GM18909 (cell line): ENCODE measurements around the gene MAD1L1.

ENCODE experiments used
- ATAC-seq: cut with Tn5 transposase; IDR thresholded peaks from one replicate; pipeline ENCODE4 v1.9.1; 2021; ENCODE audit warnings: mild to moderate bottlenecking; ENCODE audit not compliant: unreplicated experiment, poor library complexity

The MAD1L1 gene

GRCh38 chr7:2244404-2244995 lies 11.8 kb upstream of the MAD1L1 start:
- no peak for ATAC-seq

DNA sequence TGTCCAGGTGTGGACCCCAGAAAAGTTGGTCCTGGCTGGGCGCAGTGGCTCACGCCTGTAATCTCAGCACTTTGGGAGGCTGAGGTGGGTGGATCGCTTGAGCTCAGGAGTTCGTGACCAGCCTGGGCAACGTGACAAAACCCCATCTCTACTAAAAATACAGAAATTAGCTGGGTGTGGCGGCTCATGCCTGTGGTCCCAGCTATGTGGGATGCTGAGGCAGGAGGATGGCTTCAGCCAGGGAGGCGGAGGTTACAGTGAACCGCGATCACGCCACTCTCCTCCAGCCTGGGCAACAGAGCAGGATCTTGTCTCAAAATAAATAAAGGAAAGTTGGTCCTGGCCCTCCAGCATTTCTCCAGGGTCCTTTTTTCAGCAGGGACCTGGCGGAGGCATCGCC lies 10.7 kb upstream of the MAD1L1 start:
- ATAC-seq: no peak

DNA sequence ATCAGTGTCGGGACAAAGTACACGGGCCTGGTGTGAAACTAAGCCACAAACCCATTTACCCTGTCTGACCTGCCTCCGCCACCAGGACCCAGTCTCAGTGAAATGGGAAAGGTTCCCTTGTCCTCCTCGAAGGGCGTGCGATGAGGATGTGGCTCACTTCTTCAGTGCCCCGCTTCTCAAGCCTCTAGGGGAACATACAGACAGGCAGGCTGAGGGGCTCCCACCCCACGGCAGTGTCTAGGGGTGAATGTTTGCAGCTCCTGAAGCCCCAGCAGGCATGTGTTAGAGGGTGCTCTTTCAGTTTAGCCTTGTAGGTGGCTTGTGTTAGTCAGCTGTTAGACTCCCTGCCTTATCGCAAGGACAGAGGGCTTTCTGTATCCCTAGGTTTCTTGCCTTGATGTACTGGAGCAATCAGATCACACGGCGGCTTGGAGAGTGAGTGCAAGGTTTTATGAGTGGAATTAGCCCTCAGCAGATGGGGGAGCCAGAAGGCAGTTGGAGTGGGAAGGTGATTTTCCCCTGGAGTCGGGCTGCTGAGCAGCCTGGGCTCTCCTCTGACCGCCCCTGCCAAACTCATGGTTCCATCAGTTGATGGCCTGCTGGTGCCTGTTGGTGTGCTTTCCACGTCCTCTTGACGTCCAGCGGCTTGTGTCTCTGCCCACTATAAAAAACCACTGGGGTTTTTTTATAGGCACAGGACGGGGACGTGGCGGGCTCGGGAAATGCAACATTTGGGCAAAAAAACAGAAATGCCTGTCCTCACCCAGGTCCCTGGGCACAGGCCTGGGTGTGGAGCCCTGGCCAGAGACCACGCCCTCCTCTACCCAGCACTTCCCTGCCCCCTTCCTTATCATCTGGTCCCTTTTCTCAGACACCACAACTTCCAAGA lies 10.0 kb upstream of the MAD1L1 start:
- ATAC-seq: no peak

- ATAC-seq: peak; percentile 65
Measured at GRCh38 chr7:2241580-2242540, 9.1 kb upstream of the MAD1L1 start, which contains the start of the genes MRM2 and NUDT1. TSS of gene MRM2 (minus strand) at chr7:2242205. CDS start at chr7:2242169, 36 bp downstream. TSS of gene NUDT1 (plus strand) at chr7:2242226. CDS start at chr7:2244575, 2,349 bp downstream.

GRCh38 chr7:2239242-2239641 lies 6.5 kb upstream of the MAD1L1 start:
- no peak for ATAC-seq

DNA sequence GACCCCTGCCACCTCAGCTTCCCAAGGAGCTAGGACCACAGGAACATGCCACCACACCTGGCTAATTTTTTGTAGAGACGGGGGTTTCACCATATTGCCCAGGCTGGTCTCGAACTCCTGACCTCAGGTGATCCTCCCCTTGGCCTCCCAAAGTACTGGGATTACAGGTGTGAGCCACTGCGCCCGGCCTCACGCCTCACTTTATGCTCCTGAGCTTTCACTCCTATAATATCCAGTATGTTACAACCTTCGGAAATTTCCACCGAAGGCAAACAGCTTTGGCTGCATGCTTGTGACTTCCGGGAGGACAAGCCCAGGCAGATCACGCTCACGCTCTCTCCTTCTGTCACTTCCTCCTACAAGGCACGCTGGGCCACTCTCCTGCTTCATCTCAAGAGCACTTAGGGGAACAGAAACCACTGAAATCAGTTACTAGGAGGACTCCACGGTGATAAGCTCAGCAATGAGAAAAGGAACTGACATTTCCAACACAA lies 4.4 kb upstream of the MAD1L1 start:
- peak; percentile 65 for ATAC-seq

DNA sequence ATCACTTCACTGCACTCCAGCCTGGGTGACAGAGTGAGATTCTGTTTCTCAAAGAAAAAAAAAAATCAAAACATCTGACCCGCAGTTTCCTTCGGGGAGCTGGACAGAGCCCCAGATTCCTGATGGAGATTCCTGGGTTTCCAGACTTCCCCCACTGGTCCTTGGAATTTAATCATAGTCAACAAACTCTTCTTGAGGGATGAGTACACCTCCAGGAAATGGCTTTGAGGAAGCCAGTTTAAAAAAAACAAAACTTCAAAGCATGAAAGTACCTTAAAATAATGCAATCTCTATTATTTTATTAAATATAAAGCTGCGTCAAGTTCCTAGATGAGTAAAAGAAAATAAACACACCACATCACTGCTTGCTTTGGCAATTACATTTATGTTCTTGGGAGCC lies 1.2 kb upstream of the MAD1L1 start:
- ATAC-seq: no peak

DNA sequence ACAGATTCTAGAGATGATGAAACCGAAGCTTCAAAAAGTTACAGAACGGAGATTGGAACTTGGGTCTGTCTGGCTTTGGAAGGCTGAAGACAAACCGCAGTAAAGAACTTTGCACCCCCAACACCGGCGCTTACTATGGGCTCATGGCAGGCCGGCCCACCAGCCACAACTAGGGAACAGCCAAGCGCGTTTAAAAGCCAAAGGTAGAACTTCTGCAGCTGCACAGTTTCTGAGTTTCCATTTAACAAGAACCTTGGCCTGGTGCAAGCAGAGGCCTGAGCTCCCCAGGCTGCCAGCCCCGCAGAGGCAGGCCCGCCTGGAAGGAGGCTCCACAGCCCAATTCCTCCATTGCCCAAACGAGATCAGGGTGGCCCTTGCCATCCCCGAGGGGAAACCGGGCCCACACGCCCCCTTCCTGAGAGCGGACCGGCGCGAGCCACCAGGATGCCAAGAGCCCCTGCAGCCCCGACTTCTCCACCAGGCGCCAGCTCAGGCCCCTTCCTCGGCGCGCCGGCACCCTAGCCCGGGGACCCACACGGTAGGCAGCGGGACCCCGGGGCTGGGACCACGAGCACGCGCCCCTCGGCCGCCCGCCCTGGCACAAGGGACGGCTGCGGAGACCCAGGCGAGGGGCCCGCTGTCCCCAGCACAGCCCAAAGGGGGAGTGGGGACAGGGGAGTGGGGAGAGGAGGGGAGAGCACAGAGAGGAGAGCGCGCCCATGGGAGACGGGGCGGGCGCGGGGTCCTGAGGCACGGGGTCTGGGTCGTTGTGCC lies 566 bp downstream of the MAD1L1 start:
- ATAC-seq: peak; percentile 38

- no peak for ATAC-seq
Measured at GRCh38 chr7:2230882-2231281, 1.9 kb downstream of the MAD1L1 start.

- no peak for ATAC-seq
Measured at GRCh38 chr7:2230226-2230625, 2.5 kb downstream of the MAD1L1 start.

GRCh38 chr7:2229467-2229866 lies 3.3 kb downstream of the MAD1L1 start:
- no peak for ATAC-seq

GRCh38 chr7:2228921-2229320 lies 3.8 kb downstream of the MAD1L1 start:
- ATAC-seq: no peak

DNA sequence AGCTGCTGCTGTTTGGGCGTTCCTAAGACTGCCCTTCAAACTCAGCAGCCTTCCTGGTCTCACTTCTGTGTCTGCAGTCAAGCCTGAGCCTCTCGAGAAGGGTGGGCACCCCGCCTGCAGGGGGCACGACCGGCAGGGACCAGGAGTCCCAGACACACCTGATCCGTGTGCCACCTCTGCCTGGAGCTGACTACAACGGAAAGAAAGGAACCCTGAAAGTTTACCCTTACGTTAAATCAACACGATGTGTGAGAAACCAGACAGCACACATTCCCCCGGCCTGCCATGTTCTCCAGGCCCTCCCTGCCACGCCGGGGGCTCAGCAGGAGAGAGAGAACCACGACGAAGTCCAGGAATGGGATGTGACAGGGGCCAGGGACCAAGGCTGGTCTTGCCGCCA lies 5.0 kb downstream of the MAD1L1 start:
- no peak for ATAC-seq

DNA sequence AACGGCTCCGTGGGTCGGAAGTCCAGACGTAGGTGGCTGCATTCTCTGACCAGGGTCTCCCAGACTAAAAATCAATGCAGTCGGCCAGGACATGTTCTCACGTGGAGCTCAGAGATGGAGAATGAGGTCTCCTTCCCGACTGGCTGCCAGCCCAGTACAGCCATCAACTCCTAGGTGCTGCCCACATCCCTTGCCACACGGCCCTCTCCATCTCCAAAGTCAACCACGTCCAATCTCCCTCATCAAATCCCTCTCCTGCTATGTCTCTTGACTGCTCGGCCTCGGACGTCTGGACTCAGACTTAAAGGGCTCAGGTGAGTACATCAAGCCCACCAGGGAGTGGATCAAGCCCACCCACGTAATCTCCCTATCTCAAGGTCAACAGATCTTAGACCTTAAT lies 6.9 kb downstream of the MAD1L1 start:
- ATAC-seq: no peak

DNA sequence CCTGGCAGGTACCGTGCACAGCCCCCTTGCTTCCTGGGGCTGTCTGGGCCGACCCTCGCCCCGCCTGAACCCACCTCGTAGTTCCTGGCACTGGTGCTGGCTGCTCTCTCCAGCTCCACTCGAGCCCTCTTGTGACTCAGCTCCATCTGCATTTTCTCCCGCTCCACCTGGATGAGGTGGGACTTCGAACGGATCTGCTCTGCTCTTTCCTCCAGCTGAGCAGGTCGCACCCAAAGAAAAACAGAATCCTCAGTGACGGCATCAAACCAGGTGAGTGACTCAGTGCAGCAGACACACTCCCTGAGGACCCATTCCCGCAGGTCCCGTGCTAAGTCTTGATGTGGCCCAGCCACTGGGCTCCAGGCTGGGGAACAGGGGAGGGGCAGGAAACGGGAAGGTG lies 7.4 kb downstream of the MAD1L1 start:
- no peak for ATAC-seq

DNA sequence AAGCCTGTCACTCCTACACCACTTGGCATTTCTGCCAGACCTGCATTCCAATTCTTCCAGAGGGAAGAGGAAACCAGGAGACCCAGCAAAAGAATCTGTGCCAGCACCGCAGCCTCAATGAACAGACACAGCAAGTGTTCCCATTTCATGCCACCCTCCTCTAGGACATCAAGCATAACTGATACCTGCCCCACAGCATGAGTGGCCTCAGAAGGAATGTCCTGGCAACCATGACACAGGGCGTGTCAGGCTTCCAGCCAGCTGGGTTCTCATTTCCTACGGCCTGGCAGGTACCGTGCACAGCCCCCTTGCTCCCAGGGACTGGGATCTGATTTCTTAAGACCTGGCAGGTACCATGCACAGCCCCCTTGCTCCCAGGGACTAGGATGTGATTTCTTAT lies 7.8 kb downstream of the MAD1L1 start:
- no peak for ATAC-seq

- no peak for ATAC-seq
Measured at GRCh38 chr7:2224491-2224928, 8.2 kb downstream of the MAD1L1 start.

GRCh38 chr7:2223321-2223720 lies 9.4 kb downstream of the MAD1L1 start:
- ATAC-seq: no peak

- ATAC-seq: no peak
Measured at GRCh38 chr7:2222516-2222915, 10.2 kb downstream of the MAD1L1 start.

- ATAC-seq: no peak
Measured at GRCh38 chr7:2220954-2221353, 11.8 kb downstream of the MAD1L1 start.
